H1 (cell line): ENCODE measurements around the gene TNRC6C. TPM values are rescaled to one million over a fixed set of nuclear protein-coding genes. Genes with fewer than 3 reads are reported as not detected.

Experiments used
- CTCF ChIA-PET: fragments of 300-600 bp; sonication (Branson Sonifier 250); formaldehyde crosslinking; loops from one replicate; lab custom pipeline; 2021; ENCODE audit not compliant: partially characterized antibody; lab: Charles Lee
- POLR2A ChIA-PET: fragments of 300-600 bp; sonication (Branson Sonifier 250); formaldehyde crosslinking; loops from one replicate; lab custom pipeline; 2021; ENCODE audit warnings: inconsistent platforms; ENCODE audit not compliant: partially characterized antibody; lab: Charles Lee
- DNase-seq, 2 experiments: peaks; one replicate each; pipeline versions ENCODE4 v3.0.0 to v3.0.0-alpha.2; 2010 to 2022; ENCODE audit warnings: low spot score in 2 of 2, low read depth in 1 of 2, mixed read lengths in 1 of 2
- FAIRE-seq: peaks from 2 replicates; lab custom pipeline; 2011; peaks lifted over from hg19 to GRCh38; lab: Jason Lieb, UNC
- H2AFZ ChIP-seq: 2 replicates; pipeline ENCODE4 v1.8.1; 2012; ENCODE audit warnings: low read length, inconsistent platforms
- H2AK5ac ChIP-seq: 2 replicates; pipeline ENCODE4 v1.6.1; 2013; ENCODE audit warnings: low read depth, low read length
- H2BK120ac ChIP-seq: replicated peaks from 2 replicates; pipeline ENCODE3; 2013; ENCODE audit warnings: low read depth, low read length, inconsistent platforms
- H2BK12ac ChIP-seq: 2 replicates; pipeline ENCODE4 v1.6.1; 2013; ENCODE audit warnings: low read depth, low read length
- H2BK15ac ChIP-seq: 2 replicates; pipeline ENCODE4 v1.6.1; 2013; ENCODE audit warnings: low read length
- H2BK20ac ChIP-seq: 2 replicates; pipeline ENCODE4 v1.6.1; 2013; ENCODE audit warnings: low read length
- H2BK5ac ChIP-seq: 2 replicates; pipeline ENCODE4 v1.6.1; 2013; ENCODE audit warnings: low read depth, low read length
- H3K14ac ChIP-seq: 2 replicates; pipeline ENCODE4 v1.6.1; 2013; ENCODE audit warnings: inconsistent platforms; ENCODE audit not compliant: insufficient read length
- H3K18ac ChIP-seq: 2 replicates; pipeline ENCODE4 v1.6.1; 2013; ENCODE audit warnings: low read length; ENCODE audit errors: extremely low read depth
- H3K23ac ChIP-seq: 2 replicates; pipeline ENCODE4 v1.6.1; 2013; ENCODE audit warnings: inconsistent platforms; ENCODE audit not compliant: insufficient read length
- H3K23me2 ChIP-seq: 2 replicates; pipeline ENCODE4 v1.6.1; 2013; ENCODE audit warnings: low read depth, low read length
- H3K27ac ChIP-seq: 2 replicates; pipeline ENCODE4 v1.6.1; 2011; ENCODE audit warnings: low read depth, low read length, inconsistent platforms
- H3K27me3 ChIP-seq, 4 experiments: replicated peaks in 1 of 4; 1 replicate in 1 of 4; 2 replicates in 3 of 4; pipeline versions ENCODE4 v1.6.1 to v1.8.1; 2011 to 2013; ENCODE audit warnings: low read length in 3 of 4, mild to moderate bottlenecking in 3 of 4, inconsistent platforms in 2 of 4, mixed read lengths in 2 of 4, moderate library complexity in 1 of 4; ENCODE audit not compliant: control insufficient read depth in 3 of 4, insufficient read depth in 3 of 4; ENCODE audit errors: extremely low read depth in 1 of 4
- H3K36me3 ChIP-seq, 4 experiments: 2 replicates each; pipeline versions ENCODE4 v1.6.1 to v1.8.1; 2011 to 2013; ENCODE audit warnings: mild to moderate bottlenecking in 4 of 4, low read length in 3 of 4, moderate library complexity in 2 of 4, control low read depth in 1 of 4, inconsistent platforms in 1 of 4; ENCODE audit not compliant: insufficient read depth in 4 of 4, control insufficient read depth in 2 of 4
- H3K4ac ChIP-seq: replicated peaks from 2 replicates; pipeline ENCODE3; 2013; ENCODE audit warnings: low read length, low read depth, mixed read lengths, inconsistent platforms; ENCODE audit not compliant: insufficient read length
- H3K4me1 ChIP-seq, 4 experiments: replicated peaks in 1 of 4; 1 replicate in 1 of 4; 2 replicates in 3 of 4; pipeline versions ENCODE4 v1.6.1 to v1.8.1; 2011 to 2013; ENCODE audit warnings: low read length in 3 of 4, inconsistent platforms in 2 of 4, mixed read lengths in 1 of 4; ENCODE audit not compliant: insufficient read depth in 4 of 4, control insufficient read depth in 3 of 4
- H3K4me2 ChIP-seq, 2 experiments: 2 replicates each; pipeline versions ENCODE4 v1.6.1 to v1.8.1; 2011 to 2013; ENCODE audit warnings: low read depth in 2 of 2, low read length in 2 of 2, control low read depth in 1 of 2, inconsistent platforms in 1 of 2, mild to moderate bottlenecking in 1 of 2; ENCODE audit not compliant: insufficient read depth in 1 of 2
- H3K4me3 ChIP-seq, 4 experiments: fragments of 200-600, 300-600 bp in 1 of 4; sonication (generic), shearing (Covaris generic), sonication (Bioruptor Twin) in 1 of 4; 2 replicates each; pipeline versions ENCODE4 v1.5.1 to v1.8.1; 2011 to 2016; ENCODE audit warnings: low read length in 4 of 4, low read depth in 3 of 4, control low read depth in 2 of 4, inconsistent platforms in 2 of 4, mild to moderate bottlenecking in 2 of 4, mixed read lengths in 1 of 4, moderate library complexity in 1 of 4; ENCODE audit not compliant: insufficient read depth in 2 of 4; ENCODE audit errors: extremely low read depth in 1 of 4
- H3K56ac ChIP-seq: replicated peaks from 2 replicates; pipeline ENCODE3; 2013; ENCODE audit warnings: low read depth, mild to moderate bottlenecking, mixed read lengths, low read length, inconsistent platforms; ENCODE audit not compliant: insufficient read length
- H3K79me1 ChIP-seq: 2 replicates; pipeline ENCODE4 v1.6.1; 2013; ENCODE audit warnings: low read depth, low read length, control low read depth
- H3K79me2 ChIP-seq, 2 experiments: 2 replicates each; pipeline versions ENCODE4 v1.6.1 to v1.8.1; 2012 to 2013; ENCODE audit warnings: low read length in 2 of 2, mild to moderate bottlenecking in 2 of 2, inconsistent platforms in 1 of 2; ENCODE audit not compliant: insufficient read depth in 2 of 2, control insufficient read depth in 1 of 2
- H3K9ac ChIP-seq, 4 experiments: replicated peaks in 1 of 4; 1 replicate in 1 of 4; 2 replicates in 3 of 4; pipeline versions ENCODE4 v1.6.1 to v1.8.1; 2011 to 2013; ENCODE audit warnings: low read depth in 3 of 4, low read length in 3 of 4, control low read depth in 2 of 4, mild to moderate bottlenecking in 2 of 4, moderate library complexity in 2 of 4, inconsistent platforms in 1 of 4; ENCODE audit errors: extremely low read depth in 1 of 4
- H3K9me3 ChIP-seq, 2 experiments: 2 replicates each; pipeline versions ENCODE4 v1.6.1 to v1.8.1; 2012 to 2013; ENCODE audit warnings: mild to moderate bottlenecking in 2 of 2, moderate library complexity in 2 of 2, control low read depth in 1 of 2, inconsistent platforms in 1 of 2, low read depth in 1 of 2, low read length in 1 of 2, mixed read lengths in 1 of 2; ENCODE audit not compliant: insufficient read depth in 2 of 2
- H4K20me1 ChIP-seq, 2 experiments: replicated peaks in 1 of 2; 2 replicates each; pipeline versions ENCODE3 to v1.8.1; 2011 to 2013; ENCODE audit warnings: inconsistent platforms in 2 of 2, low read length in 2 of 2, mild to moderate bottlenecking in 1 of 2; ENCODE audit not compliant: insufficient read depth in 2 of 2, control insufficient read depth in 1 of 2
- H4K5ac ChIP-seq: 2 replicates; pipeline ENCODE4 v1.6.1; 2013; ENCODE audit warnings: low read length, low read depth, mixed read lengths, inconsistent platforms; ENCODE audit not compliant: insufficient read length
- H4K8ac ChIP-seq: 2 replicates; pipeline ENCODE4 v1.8.0; 2013; ENCODE audit warnings: mild to moderate bottlenecking, moderate library complexity, low read length, inconsistent platforms; ENCODE audit not compliant: insufficient read depth; ENCODE audit errors: extremely low read depth
- H4K91ac ChIP-seq: replicated peaks from 2 replicates; pipeline ENCODE3; 2013; ENCODE audit warnings: low read length, mixed read lengths, inconsistent platforms; ENCODE audit not compliant: insufficient read length
- ATF3 ChIP-seq: IDR thresholded peaks from 2 replicates; pipeline ENCODE4 v1.6.1; 2011; ENCODE audit warnings: low read depth, mild to moderate bottlenecking, low read length; ENCODE audit not compliant: insufficient read depth
- BACH1 ChIP-seq: IDR thresholded peaks from 2 replicates; pipeline ENCODE4 v1.6.1; 2012; ENCODE audit warnings: low read length, improper control_type of control experiment
- CBX5 ChIP-seq: fragments of 300-800, 300-1000 bp; sonication (generic); IDR thresholded peaks from 2 replicates; pipeline ENCODE4 v1.7.1; 2016; ENCODE audit warnings: antibody characterized with exemption, low read length, low read depth
- CHD1 ChIP-seq: IDR thresholded peaks from 2 replicates; pipeline ENCODE4 v1.6.1; 2012; ENCODE audit warnings: low read depth, low read length, improper control_type of control experiment
- GABPA ChIP-seq: IDR thresholded peaks from 2 replicates; pipeline ENCODE4 v1.6.1; 2011; ENCODE audit warnings: mild to moderate bottlenecking, low read length, moderate library complexity, borderline replicate concordance; ENCODE audit not compliant: insufficient read depth
- GTF2F1 ChIP-seq: IDR thresholded peaks from 2 replicates; pipeline ENCODE4 v1.6.1; 2012; ENCODE audit warnings: low read depth, low read length, improper control_type of control experiment, borderline replicate concordance
- KDM1A ChIP-seq: fragments of 200-600, 300-600 bp; sonication (generic); IDR thresholded peaks from 2 replicates; pipeline ENCODE4 v1.7.1; 2016; ENCODE audit warnings: mild to moderate bottlenecking, low read length, borderline replicate concordance
- PHF8 ChIP-seq: fragments of 200-600 bp; sonication (generic); conservative IDR thresholded peaks from 2 replicates; pipeline ENCODE4 v1.7.1; 2012; ENCODE audit warnings: low read depth, mild to moderate bottlenecking, inconsistent platforms, low read length, moderate library complexity
- POLR2AphosphoS5 ChIP-seq: IDR thresholded peaks from 2 replicates; pipeline ENCODE4 v1.6.1; 2011; ENCODE audit warnings: low read depth, low read length
- POU5F1 ChIP-seq: IDR thresholded peaks from 2 replicates; pipeline ENCODE4 v1.6.1; 2011; ENCODE audit warnings: low read depth, mild to moderate bottlenecking, low read length, moderate library complexity
- RFX5 ChIP-seq: IDR thresholded peaks from 2 replicates; pipeline ENCODE4 v1.6.1; 2011; ENCODE audit warnings: low read depth, low read length, improper control_type of control experiment, borderline replicate concordance
- SAP30 ChIP-seq: fragments of 300-600 bp; sonication (generic); IDR thresholded peaks from 2 replicates; pipeline ENCODE4 v1.7.1; 2012; ENCODE audit warnings: low read length, moderate library complexity, mild to moderate bottlenecking, inconsistent platforms; ENCODE audit not compliant: insufficient read depth, insufficient replicate concordance
- SIX5 ChIP-seq: IDR thresholded peaks from 2 replicates; pipeline ENCODE4 v1.6.1; 2011; ENCODE audit warnings: mild to moderate bottlenecking, low read depth, low read length
- TEAD4 ChIP-seq: IDR thresholded peaks from 2 replicates; pipeline ENCODE4 v1.6.1; 2012; ENCODE audit warnings: low read depth, low read length, inconsistent platforms, mixed read lengths
- YY1 ChIP-seq: IDR thresholded peaks from 2 replicates; pipeline ENCODE4 v1.6.1; 2011; ENCODE audit warnings: low read depth, mild to moderate bottlenecking, low read length
- WGBS, 2 experiments: shearing (Covaris generic) in 1 of 2; methylation state at CpG; one replicate each; pipeline versions ENCODE4 v1.1.6 to v1.1.7; 2013 to 2015; ENCODE audit warnings: low lambda C conversion rate in 2 of 2, mixed read lengths in 2 of 2, inconsistent platforms in 1 of 2, low coverage in 1 of 2, missing lambda C conversion rate in 1 of 2; ENCODE audit not compliant: insufficient replicate concordance in 2 of 2, insufficient coverage in 1 of 2, insufficient read length in 1 of 2; ENCODE audit errors: extremely low coverage in 1 of 2, missing lambda C conversion rate in 1 of 2; 5-methylcytosine and 5-hydroxymethylcytosine counted together
- polyA plus RNA-seq, 7 experiments: library from polyadenylated mRNA; depleted of rRNA in 3 of 7; stranded (reverse) in 5 of 7; unstranded in 2 of 7; fragments of >200 nt in 5 of 7; fragments of 200-250 nt in 2 of 7; gene quantifications; 1 replicate in 5 of 7; 2 replicates in 1 of 7; 4 replicates in 1 of 7; pipeline versions ENCODE4 v1.2.1 to v1.2.3, GENCODE V29; 2011 to 2013; ENCODE audit warnings: missing spikeins in 2 of 7, mixed read lengths in 2 of 7
- total RNA-seq: library from RNA; stranded (reverse); fragmentation: NEBNext Ultra II Directional; extraction: Animal tissue kit (Norgen Biotek cat#: 25700); gene quantifications from 2 replicates; pipeline ENCODE4 v1.2.1, GENCODE V29; 2021

Gene TNRC6C
- total and polyA plus RNA-seq, 2 of the 8 experiments (the other 6 are each of a cell fraction or from before 2014, with no cell fraction given), result 2.8 to 28.9 TPM

GRCh38 chr17:77951123-77951522, 7.4 kb upstream of the TNRC6C start:
- Histone ChIP-seq H2AK5ac (no peak overlapping the region), H3K27me3 (peaks cover 0 to 9% (median 2%) of the 10 kb centered on the region in 4 experiments; a peak in 3 of 7 replicates), H3K14ac (no peak overlapping the region), H3K4me3 (no peak overlapping the region), H2BK15ac (no peak overlapping the region), H3K23ac (no peak overlapping the region), H4K5ac (no peak overlapping the region), H3K79me1 (no peaks in the 10 kb centered on the region), H3K27ac (no peak overlapping the region), H4K8ac (no peak overlapping the region), H3K56ac (no peak overlapping the region), H2BK20ac (no peak overlapping the region), H3K23me2 (no peaks in the 10 kb centered on the region; the same call in 1 of the 2 replicates), H2BK5ac (no peak overlapping the region), H2BK12ac (no peak overlapping the region), H3K18ac (no peak overlapping the region), H3K4me2 (no peak overlapping the region), H3K4ac (no peak overlapping the region), H4K91ac (no peak overlapping the region), H2AFZ (no peak overlapping the region), H3K79me2 (no peaks in the 10 kb centered on the region), H3K36me3 (no peaks in the 10 kb centered on the region), H3K4me1 (peaks cover 0 to 6% (median 0%) of the 10 kb centered on the region in 4 experiments; a peak in 1 of 7 replicates), H3K9me3 (no peaks in the 10 kb centered on the region; a peak in 1 of 4 replicates), H4K20me1 (no peaks in the 10 kb centered on the region), H2BK120ac (no peak overlapping the region), H3K9ac (no peak overlapping the region)
- CTCF ChIA-PET, result interaction anchor here (0.8 to 1.4 kb wide), 2 partner anchors 37 to 63 kb away, joined by 4 to 8 read pairs; no protein-coding TSS in a partner anchor
- POLR2A ChIA-PET, result no interaction called here
- FAIRE-seq (no peak), DNase-seq (no peak)
- 88% methylated on average over 5 of the region's 5 CpGs; no CpG with 5 or more reads in 1 of the 2 experiments for WGBS, 2 experiments
- no peak for TF ChIP-seq KDM1A
- no peak for TF ChIP-seq BACH1
- no peak for TF ChIP-seq SIX5
- no peak for TF ChIP-seq RFX5
- TF ChIP-seq PHF8, result no peak
- TF ChIP-seq GTF2F1, result no peak
- TF ChIP-seq CHD1, result no peak
- no peak for TF ChIP-seq CBX5
- no peak for TF ChIP-seq POLR2AphosphoS5
- TF ChIP-seq YY1, result no peak
- no peak for TF ChIP-seq GABPA
- no peak for TF ChIP-seq ATF3
- TF ChIP-seq SAP30, result no peak
- TF ChIP-seq POU5F1, result no peak
- TF ChIP-seq TEAD4, result no peak
